DND-41 (cell line): ENCODE data around the gene EIF1.

ENCODE experiments used
- ATAC-seq: fragments of 200-7000 bp; cut with Tn5 transposase; 3 replicates; pipeline ENCODE4 v1.9.1; 2021; ENCODE audit warnings: low read depth; ENCODE audit not compliant: insufficient read depth
- DNase-seq: peaks from one replicate; pipeline ENCODE4 v3.0.0-alpha.2; 2020
- H2AFZ ChIP-seq: 2 replicates; pipeline ENCODE4 v1.6.0; 2012; ENCODE audit warnings: low read depth, low read length
- H3K27ac ChIP-seq: 2 replicates; pipeline ENCODE4 v1.5.1; 2012; ENCODE audit warnings: low read length, inconsistent platforms
- H3K27me3 ChIP-seq: fragments of 200-600 bp; sonication (generic); 2 replicates; pipeline ENCODE4 v1.6.0; 2012; ENCODE audit warnings: low read length, mild to moderate bottlenecking, inconsistent platforms; ENCODE audit not compliant: insufficient read depth, poor library complexity
- H3K36me3 ChIP-seq: 2 replicates; pipeline ENCODE4 v1.5.1; 2012; ENCODE audit warnings: low read length, inconsistent platforms; ENCODE audit not compliant: insufficient read depth
- H3K4me1 ChIP-seq: 2 replicates; pipeline ENCODE4 v1.5.1; 2012; ENCODE audit warnings: mild to moderate bottlenecking, low read length; ENCODE audit not compliant: insufficient read depth
- H3K4me2 ChIP-seq: 2 replicates; pipeline ENCODE4 v1.6.0; 2012; ENCODE audit warnings: mild to moderate bottlenecking, moderate library complexity, low read length, inconsistent platforms; ENCODE audit not compliant: insufficient read depth
- H3K4me3 ChIP-seq, 2 experiments: fragments of 200-600 bp in 1 of 2; shearing (Covaris generic) in 1 of 2; 2 replicates each; pipeline ENCODE4 v1.5.1; 2012 to 2016; ENCODE audit warnings: inconsistent platforms in 2 of 2, low read length in 2 of 2, mild to moderate bottlenecking in 2 of 2, low read depth in 1 of 2, moderate library complexity in 1 of 2
- H3K79me2 ChIP-seq: 2 replicates; pipeline ENCODE4 v1.6.0; 2012; ENCODE audit warnings: low read length, inconsistent platforms; ENCODE audit not compliant: insufficient read depth
- H3K9ac ChIP-seq: 2 replicates; pipeline ENCODE4 v1.6.0; 2012; ENCODE audit warnings: low read depth, mild to moderate bottlenecking, inconsistent platforms, low read length, moderate library complexity
- H3K9me3 ChIP-seq: 2 replicates; pipeline ENCODE4 v1.5.1; 2012; ENCODE audit warnings: low read length, moderate library complexity, mild to moderate bottlenecking, inconsistent platforms; ENCODE audit not compliant: insufficient read depth, severe bottlenecking
- H4K20me1 ChIP-seq: 2 replicates; pipeline ENCODE4 v1.6.0; 2012; ENCODE audit warnings: low read length; ENCODE audit not compliant: insufficient read depth
- EZH2 ChIP-seq: IDR thresholded peaks from 3 replicates; pipeline ENCODE4 v1.6.1; 2012; ENCODE audit warnings: borderline replicate concordance, low read depth, mild to moderate bottlenecking, moderate library complexity, low read length, inconsistent platforms; ENCODE audit not compliant: severe bottlenecking
- TF ChIP-seq, protein P1 (sequence below): IDR thresholded peaks from 2 replicates; pipeline ENCODE4 v1.5.1; 2012; ENCODE audit warnings: borderline replicate concordance, low read length, moderate library complexity, mild to moderate bottlenecking; ENCODE audit not compliant: poor library complexity, severe bottlenecking; ENCODE audit errors: extremely low read depth

EIF1 gene

GRCh38 chr17:41707803-41708669, 19.4 kb downstream of the EIF1 start:
- Histone ChIP-seq H3K27me3 (no peaks in the 10 kb centered on the region), H4K20me1 (no peaks in the 10 kb centered on the region), H3K4me3 (no peak overlapping the region), H3K4me2 (no peak overlapping the region), H3K9me3 (no peaks in the 10 kb centered on the region), H3K27ac (no peak overlapping the region), H3K36me3 (no peaks in the 10 kb centered on the region), H2AFZ (no peak overlapping the region), H3K79me2 (no peaks in the 10 kb centered on the region), H3K4me1 (no peaks in the 10 kb centered on the region), H3K9ac (no peak overlapping the region)
- no peak for TF ChIP-seq EZH2
- TF ChIP-seq, protein P1, sequence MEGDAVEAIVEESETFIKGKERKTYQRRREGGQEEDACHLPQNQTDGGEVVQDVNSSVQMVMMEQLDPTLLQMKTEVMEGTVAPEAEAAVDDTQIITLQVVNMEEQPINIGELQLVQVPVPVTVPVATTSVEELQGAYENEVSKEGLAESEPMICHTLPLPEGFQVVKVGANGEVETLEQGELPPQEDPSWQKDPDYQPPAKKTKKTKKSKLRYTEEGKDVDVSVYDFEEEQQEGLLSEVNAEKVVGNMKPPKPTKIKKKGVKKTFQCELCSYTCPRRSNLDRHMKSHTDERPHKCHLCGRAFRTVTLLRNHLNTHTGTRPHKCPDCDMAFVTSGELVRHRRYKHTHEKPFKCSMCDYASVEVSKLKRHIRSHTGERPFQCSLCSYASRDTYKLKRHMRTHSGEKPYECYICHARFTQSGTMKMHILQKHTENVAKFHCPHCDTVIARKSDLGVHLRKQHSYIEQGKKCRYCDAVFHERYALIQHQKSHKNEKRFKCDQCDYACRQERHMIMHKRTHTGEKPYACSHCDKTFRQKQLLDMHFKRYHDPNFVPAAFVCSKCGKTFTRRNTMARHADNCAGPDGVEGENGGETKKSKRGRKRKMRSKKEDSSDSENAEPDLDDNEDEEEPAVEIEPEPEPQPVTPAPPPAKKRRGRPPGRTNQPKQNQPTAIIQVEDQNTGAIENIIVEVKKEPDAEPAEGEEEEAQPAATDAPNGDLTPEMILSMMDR = no peak
- no peak for DNase-seq
- ATAC-seq = no peak

DNA sequence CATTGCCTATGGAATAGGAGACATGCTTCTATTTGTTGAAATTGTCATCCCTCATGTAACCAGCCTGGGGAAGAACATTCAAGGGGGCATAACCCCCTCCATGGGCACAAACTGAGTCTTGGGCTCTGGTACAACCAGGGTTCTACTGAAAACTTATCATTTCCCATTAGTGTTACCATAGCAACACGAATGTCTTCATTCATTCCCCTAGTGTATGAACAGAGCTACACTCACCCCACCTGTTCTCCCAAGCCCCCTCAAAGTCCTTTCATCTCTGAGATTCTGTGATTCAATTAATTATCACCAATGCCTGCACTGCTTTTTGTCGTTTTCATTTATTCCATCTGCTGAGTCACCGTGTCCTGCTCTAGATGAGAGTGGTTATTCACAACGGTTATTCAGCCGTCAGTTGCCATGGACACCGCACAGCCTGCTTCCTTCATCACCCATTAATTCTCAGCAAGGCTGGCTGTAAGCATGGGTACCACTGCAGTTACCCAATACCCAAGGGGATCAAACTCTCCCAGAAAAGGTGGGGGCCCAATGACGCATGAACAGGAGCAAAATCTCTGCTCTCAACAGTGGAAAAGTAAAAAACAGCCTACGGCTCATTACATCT, 21.9 kb downstream of the EIF1 start:
- TF ChIP-seq, protein P1 = no peak
- no peak for TF ChIP-seq EZH2
- no peaks in the 10 kb centered on the region for H3K27me3 ChIP-seq
- no peak overlapping the region for H3K27ac ChIP-seq
- no peaks in the 10 kb centered on the region for H3K9me3 ChIP-seq
- no peaks in the 10 kb centered on the region for H3K4me1 ChIP-seq
- no peak overlapping the region for H3K9ac ChIP-seq
- no peak overlapping the region for H3K4me2 ChIP-seq
- no peak for ATAC-seq
- no peak overlapping the region for H3K4me3 ChIP-seq
- H4K20me1 ChIP-seq = no peaks in the 10 kb centered on the region
- no peak overlapping the region for H2AFZ ChIP-seq
- no peaks in the 10 kb centered on the region for H3K36me3 ChIP-seq
- DNase-seq = no peak
- no peaks in the 10 kb centered on the region for H3K79me2 ChIP-seq

DNA sequence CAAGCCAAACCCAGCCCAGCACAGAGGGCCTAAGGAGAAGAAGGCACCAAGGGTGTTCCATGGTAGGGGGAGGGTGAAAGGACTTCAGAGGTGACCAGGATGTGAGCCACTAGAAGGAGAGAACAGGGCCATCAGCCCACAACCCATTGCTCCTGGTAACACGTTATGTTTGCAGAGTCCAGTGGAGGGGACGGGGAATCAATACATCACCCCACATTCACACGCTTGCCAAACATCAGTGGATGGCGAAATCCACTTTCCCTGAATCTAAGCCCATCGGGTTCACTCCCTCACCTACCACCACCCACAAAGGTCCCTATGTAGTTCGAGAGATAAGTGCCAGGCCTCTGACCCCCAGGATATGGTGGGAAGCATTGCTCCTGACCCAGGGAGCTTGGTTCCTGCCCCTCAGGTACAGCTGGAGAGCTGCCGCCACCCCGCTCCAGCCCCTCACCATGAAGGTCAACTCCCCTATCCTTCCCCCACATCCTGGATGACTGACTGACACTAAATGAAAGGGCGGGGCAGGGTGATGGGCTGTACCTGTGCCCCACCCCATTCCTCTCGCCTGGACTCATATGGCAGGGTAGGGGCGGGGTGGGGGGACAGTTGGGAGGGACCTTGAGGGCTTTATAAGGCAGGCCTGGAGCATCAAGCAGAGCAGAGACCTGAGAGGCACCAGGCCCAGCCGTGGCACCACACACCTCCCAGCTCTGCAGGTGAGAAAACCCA, 23.1 kb downstream of the EIF1 start, which contains the start of gene GAST:
Gene GAST, plus strand, starts transcription at position 663 of the 732 bp plus-strand sequence. CDS start 3,106 bp downstream, outside the sequence.
- no peak for TF ChIP-seq EZH2
- TF ChIP-seq, protein P1 = no peak
- Histone ChIP-seq H3K36me3 (no peaks in the 10 kb centered on the region), H2AFZ (no peak within 1 kb of the TSS), H3K4me2 (no peak within 1 kb of the TSS), H3K79me2 (no peaks in the 10 kb centered on the region), H3K9me3 (no peaks in the 10 kb centered on the region), H3K4me3 (no peak within 1 kb of the TSS), H4K20me1 (no peaks in the 10 kb centered on the region), H3K27me3 (no peaks in the 10 kb centered on the region), H3K9ac (no peak within 1 kb of the TSS), H3K4me1 (no peaks in the 10 kb centered on the region), H3K27ac (no peak within 1 kb of the TSS)
- ATAC-seq (no peak), DNase-seq (no peak)
